Measurements from ENCODE around the gene SLC25A51.

- TF ChIP-seq PBX3 (IDR thresholded peaks at IDR 0.05): no peak
- TF ChIP-seq CTCF (IDR thresholded peaks at IDR 0.05): no peak
Measured at GRCh38 chr9:37951671-37952449, 47.9 kb upstream of the SLC25A51 start.

All from A549 (cell line).